Spinal cord (tissue), 10 donors: ENCODE results near the gene JAKMIP1. TPM values are rescaled to one million over a fixed set of nuclear protein-coding genes. Genes with fewer than 3 reads are reported as not detected.
"Not testable (repeated sequence)": the region's sequence is repeated elsewhere in the genome, so short reads cannot be mapped to it uniquely, and the experiment has no call there.

Source experiments
- DNase-seq, 6 donors: peaks; one replicate each; pipeline versions ENCODE4 v3.0.0 to v3.0.0-alpha.2; 2013 to 2015; ENCODE audit warnings: low spot score in 6 of 6, low read depth in 4 of 6
- H3K27ac ChIP-seq: one replicate; pipeline ENCODE4 v1.5.1; 2013; ENCODE audit warnings: low read depth, low read length, control low read depth
- H3K27me3 ChIP-seq: one replicate; pipeline ENCODE4 v1.6.1; 2013; ENCODE audit warnings: low read length; ENCODE audit not compliant: control insufficient read depth, insufficient read depth
- H3K36me3 ChIP-seq: one replicate; pipeline ENCODE4 v1.6.1; 2013; ENCODE audit warnings: low read length; ENCODE audit not compliant: control insufficient read depth, insufficient read depth
- H3K4me1 ChIP-seq: one replicate; pipeline ENCODE4 v1.6.1; 2013; ENCODE audit warnings: low read length; ENCODE audit not compliant: control insufficient read depth, insufficient read depth
- H3K4me3 ChIP-seq: one replicate; pipeline ENCODE4 v1.5.1; 2013; ENCODE audit warnings: low read depth, low read length, control low read depth
- H3K9me3 ChIP-seq: one replicate; pipeline ENCODE4 v1.6.1; 2013; ENCODE audit warnings: low read length; ENCODE audit not compliant: control insufficient read depth, insufficient read depth
- WGBS: methylation state at CpG from one replicate; pipeline ENCODE4 v1.1.5; 2013; ENCODE audit warnings: missing lambda C conversion rate; ENCODE audit not compliant: insufficient coverage; 5-methylcytosine and 5-hydroxymethylcytosine counted together
- polyA plus RNA-seq, 2 donors: library from polyadenylated mRNA; unstranded; fragments of 120-200 nt; gene quantifications; one replicate each; pipeline ENCODE4 v1.2.1, GENCODE V29; 2013; ENCODE audit not compliant: insufficient read length in 2 of 2
- total RNA-seq, 2 donors: library from RNA; depleted of rRNA in 1 of 2; stranded (reverse); fragments of 120-200 nt in 1 of 2; fragments of >200 nt in 1 of 2; gene quantifications; one replicate each; pipeline versions ENCODE4 v1.2.3 to v1.2.4, GENCODE V29; 2013 to 2014
- donor health status: healthy.

Gene JAKMIP1
- total and polyA plus RNA-seq, 4 donors = 8.2 to 29.7 (median 20.9) TPM

- H3K9me3 ChIP-seq = no peaks in the 10 kb centered on the region
- peaks cover 8% of the 10 kb centered on the region for H3K4me1 ChIP-seq
- DNase-seq = no peak
- WGBS = 100% methylated on average over 2 of the region's 5 CpGs
- no peak overlapping the region for H3K4me3 ChIP-seq
- no peak overlapping the region for H3K27ac ChIP-seq
- peaks cover 11% of the 10 kb centered on the region for H3K27me3 ChIP-seq
- H3K36me3 ChIP-seq = no peaks in the 10 kb centered on the region
Measured at GRCh38 chr4:6012200-6012599, 188.1 kb downstream of the JAKMIP1 start.

- whole genome bisulfite sequencing = 24% methylated on average over 8 of the region's 8 CpGs
- peak in 2 of 6 donors; percentile 17 to 21 for DNase-seq
Measured at GRCh38 chr4:6011686-6012085, 188.7 kb downstream of the JAKMIP1 start.

GRCh38 chr4:6011271-6011671 is 189.1 kb downstream of the JAKMIP1 start:
- H3K9me3 ChIP-seq = no peaks in the 10 kb centered on the region
- WGBS = 74% methylated on average over 11 of the region's 12 CpGs
- no peak for DNase-seq
- H3K27me3 ChIP-seq = peaks cover 18% of the 10 kb centered on the region
- H3K27ac ChIP-seq = no peak overlapping the region
- no peaks in the 10 kb centered on the region for H3K36me3 ChIP-seq
- no peak overlapping the region for H3K4me3 ChIP-seq
- H3K4me1 ChIP-seq = peaks cover 8% of the 10 kb centered on the region

More at GRCh38 chr4:6011686-6012085, 188.7 kb downstream of the JAKMIP1 start:
- H3K27ac ChIP-seq = no peak overlapping the region
- H3K4me1 ChIP-seq = peaks cover 8% of the 10 kb centered on the region
- peaks cover 16% of the 10 kb centered on the region for H3K27me3 ChIP-seq
- no peaks in the 10 kb centered on the region for H3K36me3 ChIP-seq
- H3K9me3 ChIP-seq = no peaks in the 10 kb centered on the region
- H3K4me3 ChIP-seq = no peak overlapping the region

GRCh38 chr4:6010789-6011188 is 189.6 kb downstream of the JAKMIP1 start:
- no peaks in the 10 kb centered on the region for H3K9me3 ChIP-seq
- 88% methylated on average over 2 of the region's 3 CpGs for WGBS
- no peak for DNase-seq
- H3K27me3 ChIP-seq = peaks cover 18% of the 10 kb centered on the region
- H3K4me1 ChIP-seq = peaks cover 8% of the 10 kb centered on the region
- H3K27ac ChIP-seq = no peak overlapping the region
- H3K36me3 ChIP-seq = no peaks in the 10 kb centered on the region
- H3K4me3 ChIP-seq = no peak overlapping the region

- H3K4me3 ChIP-seq = no peak overlapping the region
- no peak for DNase-seq
- 38% methylated on average over 7 of the region's 8 CpGs for WGBS
- peaks cover 20% of the 10 kb centered on the region for H3K27me3 ChIP-seq
- no peaks in the 10 kb centered on the region for H3K9me3 ChIP-seq
- H3K4me1 ChIP-seq = peaks cover 8% of the 10 kb centered on the region
- no peaks in the 10 kb centered on the region for H3K36me3 ChIP-seq
- H3K27ac ChIP-seq = no peak overlapping the region
Measured at GRCh38 chr4:6009452-6009851, 190.9 kb downstream of the JAKMIP1 start.

GRCh38 chr4:6008766-6009385 is 191.5 kb downstream of the JAKMIP1 start:
- WGBS = 83% methylated on average over 12 of the region's 19 CpGs
- DNase-seq = no peak
- Histone ChIP-seq H3K9me3 (no peaks in the 10 kb centered on the region), H3K36me3 (no peaks in the 10 kb centered on the region), H3K4me1 (peaks cover 8% of the 10 kb centered on the region), H3K27me3 (peaks cover 20% of the 10 kb centered on the region), H3K27ac (no peak overlapping the region), H3K4me3 (no peak overlapping the region)

GRCh38 chr4:6008092-6008551 is 192.2 kb downstream of the JAKMIP1 start:
- Histone ChIP-seq H3K27me3 (peaks cover 20% of the 10 kb centered on the region), H3K27ac (no peak overlapping the region), H3K4me1 (peaks cover 8% of the 10 kb centered on the region), H3K9me3 (no peaks in the 10 kb centered on the region), H3K36me3 (no peaks in the 10 kb centered on the region), H3K4me3 (no peak overlapping the region)
- DNase-seq = no peak
- WGBS = 17% methylated on average over 54 of the region's 54 CpGs

- 94% methylated on average over 3 of the region's 4 CpGs for WGBS
Measured at GRCh38 chr4:6005175-6005574, 195.2 kb downstream of the JAKMIP1 start.

GRCh38 chr4:6003485-6003884 is 196.9 kb downstream of the JAKMIP1 start:
- H3K9me3 ChIP-seq, H3K4me1 ChIP-seq, H3K4me3 ChIP-seq, DNase-seq, H3K36me3 ChIP-seq, H3K27ac ChIP-seq: not testable (repeated sequence)
- peaks cover 17% of the 10 kb centered on the region for H3K27me3 ChIP-seq
- WGBS = 0% methylated on average over 1 of the region's 1 CpG

More at GRCh38 chr4:6005175-6005574, 195.2 kb downstream of the JAKMIP1 start:
- Histone ChIP-seq H3K4me1 (no peaks in the 10 kb centered on the region), H3K9me3 (no peaks in the 10 kb centered on the region), H3K4me3 (no peak overlapping the region), H3K27ac (no peak overlapping the region), H3K27me3 (peaks cover 24% of the 10 kb centered on the region), H3K36me3 (no peaks in the 10 kb centered on the region)
- no peak for DNase-seq

- no peak for DNase-seq
- Histone ChIP-seq H3K9me3 (no peaks in the 10 kb centered on the region), H3K36me3 (no peaks in the 10 kb centered on the region), H3K4me1 (peaks cover 4% of the 10 kb centered on the region), H3K27ac (no peak overlapping the region), H3K4me3 (no peak overlapping the region), H3K27me3 (peaks cover 15% of the 10 kb centered on the region)
- WGBS = 100% methylated on average over 2 of the region's 3 CpGs
Measured at GRCh38 chr4:6002926-6003325, 197.4 kb downstream of the JAKMIP1 start.
